ENCODE data around the gene TAF4. TPM values are rescaled to one million over a fixed set of nuclear protein-coding genes. Genes with fewer than 3 reads are reported as not detected.

The TAF4 gene
- total and polyA plus RNA-seq, 7 donors, result 3.6 to 13.3 (median 8.9) TPM

DNA sequence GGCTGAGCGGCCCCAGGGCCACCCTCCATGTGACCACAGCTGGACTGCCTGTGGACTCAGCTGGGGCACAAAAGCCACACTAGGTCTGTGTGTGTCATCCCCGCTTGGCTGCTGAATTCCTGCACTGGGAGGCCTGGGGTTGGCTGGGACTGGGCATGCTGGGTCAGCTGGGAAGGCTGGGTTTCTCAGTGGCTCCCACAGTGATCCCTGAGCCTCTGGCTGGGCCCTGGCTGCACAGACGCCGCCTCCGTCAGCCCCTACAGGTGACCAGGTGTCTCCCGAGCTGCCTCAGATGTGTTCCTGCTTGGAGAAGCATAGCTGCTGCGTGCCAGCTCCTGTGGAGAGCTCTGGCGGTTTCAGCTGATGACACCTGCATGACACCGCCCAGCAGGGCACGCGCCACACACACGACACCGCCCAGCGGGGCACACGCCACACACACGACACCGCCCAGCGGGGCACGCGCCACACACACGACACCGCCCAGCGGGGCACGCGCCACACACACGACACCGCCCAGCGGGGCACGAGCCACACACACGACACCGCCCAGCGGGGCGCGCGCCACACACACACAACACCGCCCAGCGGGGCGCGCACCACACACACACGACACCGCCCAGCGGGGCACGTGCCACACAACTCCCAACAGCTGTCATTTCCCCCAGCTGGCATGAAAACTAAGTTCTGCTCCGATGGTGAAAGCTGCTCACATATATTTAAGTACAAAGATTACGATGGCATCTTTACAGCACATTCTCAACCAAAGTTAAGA is 88.8 kb downstream of the TAF4 start:
- Histone ChIP-seq H3K4me3 (no peak overlapping the region), H3K9me3 (no peaks in the 10 kb centered on the region), H3K27ac (no peak overlapping the region), H3K4me1 (no peaks in the 10 kb centered on the region), H3K36me3 (peaks cover 0 to 51% (median 21%) of the 10 kb centered on the region in 4 donors), H3K27me3 (no peaks in the 10 kb centered on the region)
- intact Hi-C loops (cut with DNase I), result no loop called here
- WGBS, 2 donors, result 96 to 97% methylated on average over 45 of the region's 45 CpGs
- TF ChIP-seq POLR2A (IDR thresholded peaks at IDR 0.05), result no peak
- TF ChIP-seq, protein P1, sequence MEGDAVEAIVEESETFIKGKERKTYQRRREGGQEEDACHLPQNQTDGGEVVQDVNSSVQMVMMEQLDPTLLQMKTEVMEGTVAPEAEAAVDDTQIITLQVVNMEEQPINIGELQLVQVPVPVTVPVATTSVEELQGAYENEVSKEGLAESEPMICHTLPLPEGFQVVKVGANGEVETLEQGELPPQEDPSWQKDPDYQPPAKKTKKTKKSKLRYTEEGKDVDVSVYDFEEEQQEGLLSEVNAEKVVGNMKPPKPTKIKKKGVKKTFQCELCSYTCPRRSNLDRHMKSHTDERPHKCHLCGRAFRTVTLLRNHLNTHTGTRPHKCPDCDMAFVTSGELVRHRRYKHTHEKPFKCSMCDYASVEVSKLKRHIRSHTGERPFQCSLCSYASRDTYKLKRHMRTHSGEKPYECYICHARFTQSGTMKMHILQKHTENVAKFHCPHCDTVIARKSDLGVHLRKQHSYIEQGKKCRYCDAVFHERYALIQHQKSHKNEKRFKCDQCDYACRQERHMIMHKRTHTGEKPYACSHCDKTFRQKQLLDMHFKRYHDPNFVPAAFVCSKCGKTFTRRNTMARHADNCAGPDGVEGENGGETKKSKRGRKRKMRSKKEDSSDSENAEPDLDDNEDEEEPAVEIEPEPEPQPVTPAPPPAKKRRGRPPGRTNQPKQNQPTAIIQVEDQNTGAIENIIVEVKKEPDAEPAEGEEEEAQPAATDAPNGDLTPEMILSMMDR (IDR thresholded peaks at IDR 0.05), result no peak
- no peak for TF ChIP-seq EP300 (IDR thresholded peaks at IDR 0.05)
- no peak for TF ChIP-seq POLR2AphosphoS5 (IDR thresholded peaks at IDR 0.05)
- DNase-seq, result no peak

DNA sequence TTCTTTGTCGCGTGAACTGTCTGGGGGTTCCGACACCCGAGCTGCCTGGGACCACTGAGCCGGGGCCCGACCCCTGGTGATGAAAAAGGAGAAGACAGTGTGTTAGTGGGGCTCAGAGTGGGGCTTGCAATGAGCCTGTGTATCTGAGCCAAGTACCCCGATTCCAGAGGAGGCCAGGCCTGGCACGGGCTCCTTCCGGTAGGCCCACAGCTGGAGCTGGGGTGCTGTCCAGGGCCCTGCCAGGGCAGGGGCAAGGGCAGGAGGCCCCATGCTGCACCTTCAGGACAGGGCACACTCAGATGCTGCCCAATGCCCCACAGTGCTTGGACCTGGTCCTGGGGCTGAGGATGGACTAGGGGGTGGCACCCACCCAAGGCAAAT is 89.4 kb downstream of the TAF4 start:
- Histone ChIP-seq H3K36me3 (peaks cover 0 to 51% (median 21%) of the 10 kb centered on the region in 4 donors), H3K4me1 (no peaks in the 10 kb centered on the region), H3K27ac (no peak overlapping the region), H3K9me3 (no peaks in the 10 kb centered on the region), H3K27me3 (no peaks in the 10 kb centered on the region), H3K4me3 (no peak overlapping the region)
- intact Hi-C loops (cut with DNase I), result no loop called here
- DNase-seq, result no peak
- TF ChIP-seq EP300 (IDR thresholded peaks at IDR 0.05) (no peak), POLR2A (IDR thresholded peaks at IDR 0.05) (no peak), POLR2AphosphoS5 (IDR thresholded peaks at IDR 0.05) (no peak)
- TF ChIP-seq, protein P1 (IDR thresholded peaks at IDR 0.05), result no peak
- WGBS, 2 donors, result 92 to 95% methylated on average over 9 of the region's 9 CpGs

DNA sequence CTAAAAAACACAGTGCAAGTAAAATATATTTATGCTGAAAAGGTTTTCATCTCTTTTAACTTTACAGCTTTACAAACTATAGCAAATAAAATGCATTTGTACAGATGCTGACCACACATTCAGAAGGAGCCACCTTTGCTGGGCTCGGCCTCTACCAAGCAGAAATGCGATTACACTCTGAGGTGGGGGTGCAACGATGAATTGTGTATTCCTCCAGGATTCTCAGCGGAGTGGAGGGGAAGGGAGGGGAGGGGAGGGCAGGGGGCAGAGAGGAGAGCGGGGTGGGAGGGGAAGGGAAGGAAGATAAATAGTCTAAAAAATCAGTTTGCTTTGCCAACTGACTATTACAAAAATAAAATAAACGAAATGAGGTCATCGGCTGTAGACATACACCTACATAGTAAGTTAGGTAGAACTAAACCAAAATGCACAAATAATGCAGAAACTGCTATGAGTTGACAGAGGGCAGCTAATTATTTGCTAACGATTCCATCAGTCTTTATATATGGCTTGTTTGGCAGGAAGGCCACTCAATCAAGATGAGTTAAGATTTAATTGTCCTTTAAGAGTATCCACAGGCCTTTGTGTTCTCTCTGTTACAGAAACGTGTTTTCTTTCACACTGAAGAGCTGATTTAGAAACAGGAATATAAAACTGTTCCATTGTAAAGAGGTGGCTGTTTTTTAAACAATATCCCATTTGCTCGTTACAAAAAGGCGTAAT is 90.1 kb downstream of the TAF4 start:
- no peak for DNase-seq
- H3K4me3 ChIP-seq, result no peak overlapping the region
- intact Hi-C loops (cut with DNase I), result no loop called here
- TF ChIP-seq POLR2A (IDR thresholded peaks at IDR 0.05) (no peak), EP300 (IDR thresholded peaks at IDR 0.05) (no peak), POLR2AphosphoS5 (IDR thresholded peaks at IDR 0.05) (no peak)
- TF ChIP-seq, protein P1 (IDR thresholded peaks at IDR 0.05), result no peak
- 89 to 93% methylated on average over 11 of the region's 11 CpGs for WGBS, 2 donors
- H3K27ac ChIP-seq, result no peak overlapping the region
- peaks cover 0 to 51% (median 21%) of the 10 kb centered on the region in 4 donors for H3K36me3 ChIP-seq
- H3K4me1 ChIP-seq, result no peaks in the 10 kb centered on the region
- no peaks in the 10 kb centered on the region for H3K27me3 ChIP-seq
- H3K9me3 ChIP-seq, result no peaks in the 10 kb centered on the region

DNA sequence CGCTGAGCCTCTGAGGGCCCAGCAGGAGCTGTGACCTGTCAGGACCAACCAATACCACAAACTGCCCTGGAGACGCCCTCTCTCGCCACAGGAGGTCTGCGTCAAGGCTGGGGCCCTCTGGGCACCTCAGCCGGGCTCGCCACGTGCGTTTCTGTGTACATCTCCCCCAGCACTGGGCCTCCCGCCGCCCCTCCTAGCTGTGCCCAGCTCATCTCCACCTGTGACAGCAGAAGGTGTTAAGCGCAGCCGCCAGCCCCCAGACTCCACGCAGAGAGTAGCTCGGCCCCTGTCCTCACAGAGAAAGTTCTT is 91.4 kb downstream of the TAF4 start:
- Histone ChIP-seq H3K36me3 (peaks cover 0 to 40% (median 21%) of the 10 kb centered on the region in 4 donors), H3K27ac (no peak overlapping the region), H3K27me3 (no peaks in the 10 kb centered on the region), H3K9me3 (no peaks in the 10 kb centered on the region), H3K4me1 (no peaks in the 10 kb centered on the region), H3K4me3 (no peak overlapping the region)
- 96 to 97% methylated on average over 14 of the region's 14 CpGs for WGBS, 2 donors
- peak; percentile 47 for DNase-seq
- intact Hi-C loops (cut with DNase I), result no loop called here
- TF ChIP-seq EP300 (IDR thresholded peaks at IDR 0.05) (no peak), POLR2AphosphoS5 (IDR thresholded peaks at IDR 0.05) (no peak), POLR2A (IDR thresholded peaks at IDR 0.05) (no peak)
- TF ChIP-seq, protein P1 (IDR thresholded peaks at IDR 0.05), result no peak

All from sigmoid colon (tissue), 7 donors.